OCI-LY3 (cell line): ENCODE data around the gene DGAT2.

ENCODE experiments used
- H2AFZ ChIP-seq: fragments of 200-600, 300-600 bp; shearing (Covaris generic); 2 replicates; pipeline ENCODE4 v1.6.0; 2014; ENCODE audit warnings: antibody characterized with exemption, low read depth, low read length
- H3K27ac ChIP-seq: fragments of 200-600, 300-600 bp; sonication (generic); 2 replicates; pipeline ENCODE4 v1.5.1; 2014; ENCODE audit warnings: mild to moderate bottlenecking, low read length, moderate library complexity, mixed read lengths
- H3K27me3 ChIP-seq: fragments of 200-600, 300-600 bp; sonication (generic); 2 replicates; pipeline ENCODE4 v1.6.1; 2014; ENCODE audit warnings: low read depth, low read length, mixed read lengths
- H3K36me3 ChIP-seq: fragments of 200-600, 300-600 bp; sonication (generic); replicated peaks from 2 replicates; pipeline ENCODE3; 2014; ENCODE audit warnings: low read depth, low read length, mixed read lengths
- H3K4me1 ChIP-seq: fragments of 300-600, 200-600 bp; sonication (generic); 2 replicates; pipeline ENCODE4 v1.6.1; 2014; ENCODE audit warnings: low read length, mixed read lengths
- H3K4me2 ChIP-seq: fragments of 200-600, 300-600 bp; sonication (generic); 2 replicates; pipeline ENCODE4 v1.6.1; 2014; ENCODE audit warnings: low read length, mixed read lengths
- H3K4me3 ChIP-seq: fragments of 300-600, 200-600 bp; sonication (generic); 2 replicates; pipeline ENCODE4 v1.5.1; 2014; ENCODE audit warnings: antibody characterized with exemption, mild to moderate bottlenecking, low read length, moderate library complexity
- H3K79me2 ChIP-seq: fragments of 300-600, 200-600 bp; shearing (Covaris generic); 2 replicates; pipeline ENCODE4 v1.6.1; 2014; ENCODE audit warnings: mild to moderate bottlenecking, low read length, mixed read lengths
- H3K9ac ChIP-seq: fragments of 300-600, 200-600 bp; shearing (Covaris generic); 2 replicates; pipeline ENCODE4 v1.6.0; 2014; ENCODE audit warnings: mild to moderate bottlenecking, low read length, moderate library complexity
- H3K9me3 ChIP-seq: fragments of 200-600, 300-600 bp; shearing (Covaris generic); 2 replicates; pipeline ENCODE4 v1.6.1; 2014; ENCODE audit warnings: low read length, mixed read lengths; ENCODE audit not compliant: insufficient read depth
- H4K20me1 ChIP-seq: fragments of 200-600, 300-600 bp; sonication (generic); 2 replicates; pipeline ENCODE4 v1.6.1; 2016; ENCODE audit warnings: low read length, mixed read lengths; ENCODE audit not compliant: insufficient read depth
- EZH2phosphoT487 ChIP-seq: fragments of 200-600 bp; shearing (Covaris generic); IDR thresholded peaks from 2 replicates; pipeline ENCODE4 v1.6.1; 2018; ENCODE audit warnings: antibody characterized with exemption, mixed run types, low read depth
- TF ChIP-seq, protein P1 (sequence below): fragments of 200-600, 300-600 bp; sonication (generic); IDR thresholded peaks from 2 replicates; pipeline ENCODE4 v1.5.1; 2014; ENCODE audit warnings: antibody characterized with exemption, low read length, low read depth

DGAT2 gene

DNA sequence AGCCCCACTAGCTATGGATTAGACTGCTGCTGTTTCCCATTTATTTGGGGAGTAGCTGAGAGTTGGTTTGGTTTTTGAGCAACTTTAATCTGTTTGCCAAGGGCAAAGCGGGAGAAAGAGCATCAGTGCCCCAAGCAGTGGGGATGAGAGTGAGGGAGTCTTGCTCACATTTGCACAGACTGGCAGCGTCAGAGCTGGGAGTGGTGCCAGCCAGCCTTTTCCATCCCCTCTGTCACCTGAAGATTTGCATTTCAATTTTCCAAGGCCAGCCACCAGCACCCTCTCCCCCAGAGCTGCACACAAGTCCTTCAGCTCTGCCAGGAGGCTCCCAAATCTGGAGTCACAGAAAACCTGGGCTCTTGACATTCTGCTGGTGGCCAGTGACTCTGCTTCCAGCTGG is 25.4 kb downstream of the DGAT2 start:
- Histone ChIP-seq H4K20me1 (no peaks in the 10 kb centered on the region), H3K27ac (no peak overlapping the region), H3K79me2 (no peaks in the 10 kb centered on the region), H2AFZ (no peak overlapping the region), H3K9ac (no peak overlapping the region), H3K4me3 (no peak overlapping the region), H3K4me2 (no peak overlapping the region), H3K4me1 (no peaks in the 10 kb centered on the region), H3K27me3 (no peaks in the 10 kb centered on the region), H3K9me3 (no peaks in the 10 kb centered on the region), H3K36me3 (peaks cover 21% of the 10 kb centered on the region)
- TF ChIP-seq, protein P1, sequence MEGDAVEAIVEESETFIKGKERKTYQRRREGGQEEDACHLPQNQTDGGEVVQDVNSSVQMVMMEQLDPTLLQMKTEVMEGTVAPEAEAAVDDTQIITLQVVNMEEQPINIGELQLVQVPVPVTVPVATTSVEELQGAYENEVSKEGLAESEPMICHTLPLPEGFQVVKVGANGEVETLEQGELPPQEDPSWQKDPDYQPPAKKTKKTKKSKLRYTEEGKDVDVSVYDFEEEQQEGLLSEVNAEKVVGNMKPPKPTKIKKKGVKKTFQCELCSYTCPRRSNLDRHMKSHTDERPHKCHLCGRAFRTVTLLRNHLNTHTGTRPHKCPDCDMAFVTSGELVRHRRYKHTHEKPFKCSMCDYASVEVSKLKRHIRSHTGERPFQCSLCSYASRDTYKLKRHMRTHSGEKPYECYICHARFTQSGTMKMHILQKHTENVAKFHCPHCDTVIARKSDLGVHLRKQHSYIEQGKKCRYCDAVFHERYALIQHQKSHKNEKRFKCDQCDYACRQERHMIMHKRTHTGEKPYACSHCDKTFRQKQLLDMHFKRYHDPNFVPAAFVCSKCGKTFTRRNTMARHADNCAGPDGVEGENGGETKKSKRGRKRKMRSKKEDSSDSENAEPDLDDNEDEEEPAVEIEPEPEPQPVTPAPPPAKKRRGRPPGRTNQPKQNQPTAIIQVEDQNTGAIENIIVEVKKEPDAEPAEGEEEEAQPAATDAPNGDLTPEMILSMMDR, result no peak
- TF ChIP-seq EZH2phosphoT487, result no peak

DNA sequence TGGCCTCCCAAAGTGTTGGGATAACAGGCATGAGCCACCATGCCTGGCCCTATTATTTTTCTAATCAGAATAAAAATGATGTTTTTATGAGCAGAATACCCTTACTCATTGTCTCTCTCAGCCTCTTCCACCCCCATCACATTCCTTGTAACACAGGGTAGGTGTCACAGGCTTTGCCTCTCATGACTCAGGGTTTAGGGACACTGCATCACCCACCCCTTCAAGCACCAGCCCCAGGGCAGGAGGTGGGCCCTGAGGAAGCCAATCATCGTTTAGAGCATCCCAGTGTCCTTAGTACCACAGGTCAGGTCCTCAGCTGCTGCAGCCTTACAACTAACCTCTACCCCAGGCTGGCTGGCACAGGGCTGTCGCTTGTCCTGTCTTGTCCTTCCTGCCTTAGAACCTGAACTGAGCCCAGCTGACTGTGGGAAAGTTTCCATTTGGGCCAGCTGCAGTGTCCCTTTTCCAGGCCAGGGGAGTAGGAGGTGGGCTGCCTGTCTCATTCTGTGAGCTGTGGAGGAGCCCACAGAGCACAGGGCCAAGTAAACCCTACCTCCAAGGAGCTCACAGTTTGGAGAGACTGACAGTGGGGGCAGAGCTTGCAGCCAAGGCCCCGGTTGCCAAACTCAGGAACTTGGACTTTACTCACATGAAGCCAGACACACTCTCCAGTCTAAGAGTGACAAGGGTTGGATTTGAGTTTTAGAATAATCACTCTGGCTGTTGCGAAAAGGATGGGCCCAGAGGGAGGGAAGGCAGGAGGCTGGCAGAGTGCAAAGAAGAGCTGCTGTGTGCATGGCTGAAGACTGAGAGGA is 26.9 kb downstream of the DGAT2 start:
- Histone ChIP-seq H3K4me2 (no peak overlapping the region), H3K79me2 (no peaks in the 10 kb centered on the region), H3K4me3 (no peak overlapping the region), H2AFZ (no peak overlapping the region), H3K4me1 (no peaks in the 10 kb centered on the region), H3K9ac (no peak overlapping the region), H3K27ac (no peak overlapping the region), H3K36me3 (peaks cover 28% of the 10 kb centered on the region), H3K27me3 (no peaks in the 10 kb centered on the region), H4K20me1 (no peaks in the 10 kb centered on the region), H3K9me3 (no peaks in the 10 kb centered on the region)
- TF ChIP-seq, protein P1, result no peak
- no peak for TF ChIP-seq EZH2phosphoT487

DNA sequence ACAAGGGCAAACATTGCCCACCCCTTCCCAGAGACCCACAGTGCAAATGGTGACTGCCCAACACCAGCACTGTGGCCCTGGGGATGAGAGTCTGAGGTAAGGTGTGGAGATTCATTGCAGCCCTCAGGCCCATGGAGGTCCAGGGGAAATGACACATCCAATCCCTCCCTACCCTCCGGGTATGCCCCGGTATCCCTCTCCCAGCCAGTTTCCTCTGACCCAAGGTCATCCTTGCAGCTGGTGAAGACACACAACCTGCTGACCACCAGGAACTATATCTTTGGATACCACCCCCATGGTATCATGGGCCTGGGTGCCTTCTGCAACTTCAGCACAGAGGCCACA is 27.5 kb downstream of the DGAT2 start:
- no peak overlapping the region for H3K4me2 ChIP-seq
- H3K27me3 ChIP-seq, result no peaks in the 10 kb centered on the region
- H3K4me1 ChIP-seq, result peaks cover under 1% of the 10 kb centered on the region; the same call in 1 of the 2 replicates
- no peak overlapping the region for H2AFZ ChIP-seq
- H3K79me2 ChIP-seq, result no peaks in the 10 kb centered on the region
- H3K36me3 ChIP-seq, result peaks cover 32% of the 10 kb centered on the region
- TF ChIP-seq, protein P1, result no peak
- TF ChIP-seq EZH2phosphoT487, result no peak
- no peak overlapping the region for H3K4me3 ChIP-seq
- no peak overlapping the region for H3K27ac ChIP-seq
- no peaks in the 10 kb centered on the region for H3K9me3 ChIP-seq
- H3K9ac ChIP-seq, result no peak overlapping the region
- H4K20me1 ChIP-seq, result no peaks in the 10 kb centered on the region

DNA sequence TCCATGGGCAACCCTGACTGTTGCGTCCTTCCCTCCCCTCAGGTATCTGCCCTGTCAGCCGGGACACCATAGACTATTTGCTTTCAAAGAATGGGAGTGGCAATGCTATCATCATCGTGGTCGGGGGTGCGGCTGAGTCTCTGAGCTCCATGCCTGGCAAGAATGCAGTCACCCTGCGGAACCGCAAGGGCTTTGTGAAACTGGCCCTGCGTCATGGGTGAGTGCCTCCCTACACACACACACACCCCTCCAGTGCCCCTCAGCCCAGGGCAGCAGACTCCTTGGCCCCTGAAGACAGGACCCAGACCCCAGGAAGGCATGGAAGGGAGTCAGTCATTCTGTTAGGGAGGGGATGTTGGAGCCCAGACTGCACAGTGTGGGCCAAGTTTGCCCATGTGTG is 28.5 kb downstream of the DGAT2 start:
- H3K4me3 ChIP-seq, result no peak overlapping the region
- no peaks in the 10 kb centered on the region for H3K27me3 ChIP-seq
- H3K79me2 ChIP-seq, result no peaks in the 10 kb centered on the region
- H3K4me2 ChIP-seq, result no peak overlapping the region
- H3K36me3 ChIP-seq, result peaks cover 33% of the 10 kb centered on the region
- H3K4me1 ChIP-seq, result peaks cover 11% of the 10 kb centered on the region
- no peak overlapping the region for H2AFZ ChIP-seq
- no peak overlapping the region for H3K9ac ChIP-seq
- TF ChIP-seq, protein P1, result no peak
- no peak for TF ChIP-seq EZH2phosphoT487
- H4K20me1 ChIP-seq, result no peaks in the 10 kb centered on the region
- H3K27ac ChIP-seq, result no peak overlapping the region
- no peaks in the 10 kb centered on the region for H3K9me3 ChIP-seq
